Measurements from ENCODE around the gene AGBL1. TPM values are rescaled to one million over a fixed set of nuclear protein-coding genes. Genes with fewer than 3 reads are reported as not detected.
A peak's percentile ranks its signal among the peaks of the same experiment; 100 is the strongest.

AGBL1 gene
- total RNA-seq, 1 experiment from 2014 or later, result not detected

GRCh38 chr15:86311568-86312280 is 232.1 kb downstream of the AGBL1 start:
- Histone ChIP-seq H4K91ac (ENCODE audit: insufficient read length, low read depth, low read length) (no peak overlapping the region), H2BK5ac (ENCODE audit: insufficient read length, low read length) (no peak overlapping the region), H3K18ac (ENCODE audit: insufficient read length, low read depth, low read length) (no peak overlapping the region), H3K23ac (ENCODE audit: insufficient read length, low read depth, low read length) (no peak overlapping the region), H4K20me1 (ENCODE audit: control insufficient read depth, insufficient read depth, insufficient read length) (no peaks in the 10 kb centered on the region), H2BK120ac (ENCODE audit: low read depth, low read length, poor library complexity, severe bottlenecking) (no peak overlapping the region), H3T11ph (ENCODE audit: low read length) (no peak overlapping the region), H4K8ac (replicated peaks; ENCODE audit: insufficient read length, low read depth, low read length) (no peak overlapping the region), H2BK15ac (ENCODE audit: low read depth, low read length) (no peak overlapping the region), H3K27ac (ENCODE audit: insufficient read length, low read depth, low read length) (no peak overlapping the region), H3K4me2 (ENCODE audit: insufficient read depth, insufficient read length, low read length) (no peak overlapping the region), H3K27me3 (ENCODE audit: insufficient read depth, low read length) (no peaks in the 10 kb centered on the region), H2BK20ac (ENCODE audit: low read depth, low read length, poor library complexity, severe bottlenecking) (no peak overlapping the region), H2BK12ac (ENCODE audit: insufficient read length, low read depth, low read length) (no peak overlapping the region), H3K56ac (ENCODE audit: insufficient read length, low read depth, low read length) (no peak overlapping the region), H3K4ac (ENCODE audit: low read depth, low read length) (no peak overlapping the region), H3K79me2 (ENCODE audit: insufficient read depth, low read length) (no peaks in the 10 kb centered on the region), H3K9ac (ENCODE audit: extremely low read depth, insufficient read length, low read length) (no peak overlapping the region), H2AFZ (ENCODE audit: low read length) (no peak overlapping the region), H3K4me1 (ENCODE audit: insufficient read depth, low read length) (no peaks in the 10 kb centered on the region), H2AK5ac (ENCODE audit: insufficient read length, low read length) (no peak overlapping the region), H3K79me1 (ENCODE audit: insufficient read depth, low read depth, low read length, poor library complexity, severe bottlenecking) (no peaks in the 10 kb centered on the region), H4K5ac (ENCODE audit: insufficient read length, low read depth, low read length) (no peak overlapping the region), H3K23me2 (ENCODE audit: insufficient read length, low read depth, low read length, poor library complexity, severe bottlenecking) (no peaks in the 10 kb centered on the region), H3K9me3 (ENCODE audit: control insufficient read depth, low read depth, low read length) (no peaks in the 10 kb centered on the region), H3K14ac (ENCODE audit: insufficient read depth, low read length) (no peak overlapping the region)
- Mint-ChIP-seq H3K9me3 (peaks cover 0 to 2% of the 10 kb centered on the region in 2 experiments; a peak in 1 of 5 replicates), H3K27ac (peak overlapping the region in 1 of 3 experiments; percentile 49; a peak in 1 of 7 replicates), H3K27me3 (ENCODE audit: low read depth) (no peaks in the 10 kb centered on the region), H3K4me1 (peaks cover 7 to 16% of the 10 kb centered on the region in 2 experiments), H3K36me3 (ENCODE audit: insufficient read depth in 1 of 3, low read depth in 3 of 3) (no peaks in the 10 kb centered on the region), H3K4me3 (no peak overlapping the region)
- no CpG with 5 or more reads among the region's 9 CpGs for WGBS (ENCODE audit: extremely low coverage, insufficient read length, low lambda C conversion rate)
- no peak for DNase-seq
- TF ChIP-seq CTCF (conservative IDR thresholded peaks at IDR 0.05), result no peak

Data from H9 (cell line).